Vagina (tissue), 2 donors: Measurements from ENCODE around the gene NDOR1. TPM values are rescaled to one million over a fixed set of nuclear protein-coding genes. Genes with fewer than 3 reads are reported as not detected.

ENCODE experiments used
- DNase-seq, 2 donors: peaks; one replicate each; pipeline ENCODE4 v3.0.0-alpha.2; 2017; ENCODE audit errors: extremely low spot score in 2 of 2
- H3K27ac ChIP-seq: fragments of 200-600 bp; sonication (generic); one replicate; pipeline ENCODE4 v1.5.1; 2019
- H3K27me3 ChIP-seq: fragments of 200-600 bp; sonication (generic); one replicate; pipeline ENCODE4 v1.5.1; 2019
- H3K36me3 ChIP-seq, 2 donors: fragments of 200-600 bp; sonication (generic); one replicate each; pipeline ENCODE4 v1.5.1; 2017 to 2019
- H3K4me1 ChIP-seq: fragments of 200-600 bp; sonication (generic); one replicate; pipeline ENCODE4 v1.5.1; 2019
- H3K4me3 ChIP-seq, 2 donors: fragments of 200-600 bp; sonication (generic); 1 replicate in 1 of 2; 2 replicates in 1 of 2; pipeline ENCODE4 v1.5.1; 2016 to 2019
- H3K9me3 ChIP-seq: fragments of 200-600 bp; sonication (generic); one replicate; pipeline ENCODE4 v1.5.1; 2019
- CTCF ChIP-seq, 3 experiments: fragments of 450-650 bp in 2 of 3; fragments of 200-600 bp in 1 of 3; sonication (generic) in 1 of 3; IDR thresholded peaks; one replicate each; pipeline ENCODE4 v1.5.1; 2017 to 2019; ENCODE audit warnings: antibody characterized with exemption in 3 of 3, mild to moderate bottlenecking in 2 of 3, moderate library complexity in 2 of 3
- POLR2A ChIP-seq, 2 donors: fragments of 450-650 bp; IDR thresholded peaks; one replicate each; pipeline ENCODE4 v1.6.1; 2017; ENCODE audit warnings: antibody characterized with exemption in 2 of 2, mild to moderate bottlenecking in 2 of 2, moderate library complexity in 2 of 2
- POLR2AphosphoS5 ChIP-seq, 2 donors: sonication (generic); formaldehyde crosslinking; IDR thresholded peaks; one replicate each; pipeline ENCODE4 v1.9.0; 2017; ENCODE audit warnings: antibody characterized with exemption in 2 of 2, mild to moderate bottlenecking in 2 of 2, low read depth in 1 of 2; ENCODE audit not compliant: insufficient read depth in 1 of 2
- intact Hi-C: fragments of 100-400 bp; cut with DNase I; formaldehyde crosslinking; loops from one replicate; pipeline ENCODE4 v1.15.1; 2023
- total RNA-seq: library from RNA; depleted of rRNA; stranded (reverse); fragments of >200 nt; gene quantifications from one replicate; pipeline ENCODE4 v1.2.3, GENCODE V29; 2016

The NDOR1 gene
- total RNA-seq, 1 donor from 2014 or later = 12.0 TPM

DNA sequence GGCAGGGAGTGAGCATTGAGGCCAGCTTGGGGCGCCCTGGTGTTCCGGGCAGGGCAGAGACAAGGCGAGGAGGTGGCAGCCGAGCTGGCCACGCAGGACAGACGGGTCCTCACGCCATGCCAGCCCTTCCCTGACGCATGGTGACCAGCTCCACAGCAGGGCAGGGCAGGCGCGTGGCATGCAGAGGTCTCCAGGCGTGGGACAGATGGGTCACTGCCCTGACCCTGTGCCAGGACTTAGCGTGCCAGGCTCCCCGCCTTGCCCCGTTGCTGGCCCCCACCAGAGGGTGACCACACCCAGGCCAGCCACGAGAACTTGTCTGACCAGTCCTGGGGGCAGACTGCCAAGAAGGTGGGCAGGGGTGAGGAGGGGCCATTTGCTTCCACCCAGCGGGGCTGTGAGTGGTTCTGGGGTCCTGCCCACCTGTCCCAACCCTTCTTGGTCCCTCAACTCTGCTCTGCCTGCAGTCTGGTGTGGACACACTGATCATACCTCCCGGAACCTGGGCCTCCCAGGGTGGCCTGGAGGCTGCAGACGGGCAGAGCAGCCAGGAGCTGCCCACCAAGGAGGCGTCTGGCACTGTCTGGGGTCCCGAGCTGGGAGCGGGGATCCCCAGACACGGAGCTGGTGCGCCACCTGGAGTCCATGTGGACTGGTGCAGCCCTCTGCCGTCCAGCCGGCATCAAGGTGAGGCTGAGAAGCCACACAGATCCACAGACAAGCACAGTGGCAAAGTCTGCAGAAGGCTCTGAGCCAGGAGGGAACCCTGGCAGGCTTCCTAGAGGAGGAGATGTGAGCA lies 21.8 kb downstream of the NDOR1 start, which contains the start of gene RNF224:
Gene RNF224 (plus strand): TSS at position 449 of the 799 bp plus-strand sequence. CDS start 834 bp downstream, outside the sequence.
- Histone ChIP-seq H3K4me3 (peak within 1 kb of the TSS in 1 of 2 donors; percentile 26), H3K4me1 (peaks cover 29% of the 10 kb centered on the region), H3K9me3 (no peaks in the 10 kb centered on the region), H3K27me3 (no peaks in the 10 kb centered on the region), H3K36me3 (no peaks in the 10 kb centered on the region), H3K27ac (no peak within 1 kb of the TSS)
- TF ChIP-seq POLR2A (IDR thresholded peaks at IDR 0.05) = no peak
- TF ChIP-seq POLR2AphosphoS5 (IDR thresholded peaks at IDR 0.05; ENCODE audit: insufficient read depth in 1 of 2, low read depth in 1 of 2) = peak in 1 of 2 donors; percentile 23
- TF ChIP-seq CTCF (IDR thresholded peaks at IDR 0.05) = peak; percentile 57 to 76 (median 60)
- no peak for DNase-seq
- intact Hi-C loops = loop anchor here (1.0 to 5.0 kb wide), 3 partner anchors 35 to 130 kb away; no protein-coding TSS in a partner anchor

- peaks cover 22% of the 10 kb centered on the region for H3K4me1 ChIP-seq
- H3K27ac ChIP-seq = no peak overlapping the region
- DNase-seq = no peak
- no peaks in the 10 kb centered on the region for H3K9me3 ChIP-seq
- H3K27me3 ChIP-seq = peaks cover 4% of the 10 kb centered on the region
- intact Hi-C loops = loop anchor here (1.0 to 5.0 kb wide), 3 partner anchors 36 to 129 kb away; no protein-coding TSS in a partner anchor
- TF ChIP-seq POLR2A (IDR thresholded peaks at IDR 0.05) (no peak), POLR2AphosphoS5 (IDR thresholded peaks at IDR 0.05; ENCODE audit: insufficient read depth in 1 of 2, low read depth in 1 of 2) (no peak), CTCF (IDR thresholded peaks at IDR 0.05) (no peak)
- no peak overlapping the region for H3K4me3 ChIP-seq
- H3K36me3 ChIP-seq = no peaks in the 10 kb centered on the region
Observed at GRCh38 chr9:137227853-137228505, 22.5 kb downstream of the NDOR1 start.

DNA sequence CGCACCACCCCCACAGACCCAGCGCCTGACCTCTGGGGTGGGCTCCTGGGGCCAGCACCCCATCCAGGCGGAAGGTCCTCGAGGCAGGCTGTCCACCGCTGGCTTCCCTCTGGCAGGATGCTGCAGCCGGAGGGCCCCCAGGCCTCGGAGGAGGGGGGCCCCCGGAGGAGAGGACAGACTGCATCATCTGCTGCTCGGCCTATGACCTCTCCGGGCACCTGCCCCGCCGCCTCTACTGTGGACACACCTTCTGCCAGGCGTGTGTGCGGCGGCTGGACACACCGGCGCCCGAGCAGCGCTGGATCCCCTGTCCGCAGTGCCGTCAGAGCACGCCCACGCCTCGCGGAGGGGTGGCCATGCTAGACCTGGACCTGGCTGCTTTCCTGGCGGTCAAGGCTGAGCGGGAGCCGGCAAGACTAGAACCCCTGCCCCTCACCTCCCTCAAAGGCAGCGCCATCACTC lies 23.0 kb downstream of the NDOR1 start:
- peaks cover 4% of the 10 kb centered on the region for H3K27me3 ChIP-seq
- H3K27ac ChIP-seq = no peak overlapping the region
- no peaks in the 10 kb centered on the region for H3K36me3 ChIP-seq
- no peaks in the 10 kb centered on the region for H3K9me3 ChIP-seq
- no peak for TF ChIP-seq POLR2A (IDR thresholded peaks at IDR 0.05)
- TF ChIP-seq CTCF (IDR thresholded peaks at IDR 0.05) = no peak
- TF ChIP-seq POLR2AphosphoS5 (IDR thresholded peaks at IDR 0.05; ENCODE audit: insufficient read depth in 1 of 2, low read depth in 1 of 2) = no peak
- no peak overlapping the region for H3K4me3 ChIP-seq
- intact Hi-C loops = loop anchor here (5.0 kb wide), 2 partner anchors 36 to 129 kb away; no protein-coding TSS in a partner anchor
- peaks cover 20% of the 10 kb centered on the region for H3K4me1 ChIP-seq
- DNase-seq = no peak

- H3K27ac ChIP-seq = no peak overlapping the region
- H3K4me3 ChIP-seq = no peak overlapping the region
- DNase-seq = no peak
- no peaks in the 10 kb centered on the region for H3K36me3 ChIP-seq
- intact Hi-C loops = loop anchor here (5.0 kb wide), 2 partner anchors 37 to 128 kb away; no protein-coding TSS in a partner anchor
- peaks cover 4% of the 10 kb centered on the region for H3K27me3 ChIP-seq
- peaks cover 14% of the 10 kb centered on the region for H3K4me1 ChIP-seq
- no peaks in the 10 kb centered on the region for H3K9me3 ChIP-seq
- TF ChIP-seq POLR2AphosphoS5 (IDR thresholded peaks at IDR 0.05; ENCODE audit: insufficient read depth in 1 of 2, low read depth in 1 of 2) (no peak), CTCF (IDR thresholded peaks at IDR 0.05) (no peak), POLR2A (IDR thresholded peaks at IDR 0.05) (no peak)
Observed at GRCh38 chr9:137228968-137229896, 23.7 kb downstream of the NDOR1 start.
